Activated CD4-positive, CD25-positive, alpha-beta regulatory T cell treated with anti-CD3 and anti-CD28 coated beads, Interleukin-2, amount 50 U/mL, for 72 hours (primary cell): ENCODE measurements around the gene GAMT.
A peak's percentile ranks its signal among the peaks of the same experiment; 100 is the strongest.

ENCODE experiments used
- DNase-seq: peaks from one replicate; pipeline ENCODE4 v3.0.0; 2021

GAMT gene

DNA sequence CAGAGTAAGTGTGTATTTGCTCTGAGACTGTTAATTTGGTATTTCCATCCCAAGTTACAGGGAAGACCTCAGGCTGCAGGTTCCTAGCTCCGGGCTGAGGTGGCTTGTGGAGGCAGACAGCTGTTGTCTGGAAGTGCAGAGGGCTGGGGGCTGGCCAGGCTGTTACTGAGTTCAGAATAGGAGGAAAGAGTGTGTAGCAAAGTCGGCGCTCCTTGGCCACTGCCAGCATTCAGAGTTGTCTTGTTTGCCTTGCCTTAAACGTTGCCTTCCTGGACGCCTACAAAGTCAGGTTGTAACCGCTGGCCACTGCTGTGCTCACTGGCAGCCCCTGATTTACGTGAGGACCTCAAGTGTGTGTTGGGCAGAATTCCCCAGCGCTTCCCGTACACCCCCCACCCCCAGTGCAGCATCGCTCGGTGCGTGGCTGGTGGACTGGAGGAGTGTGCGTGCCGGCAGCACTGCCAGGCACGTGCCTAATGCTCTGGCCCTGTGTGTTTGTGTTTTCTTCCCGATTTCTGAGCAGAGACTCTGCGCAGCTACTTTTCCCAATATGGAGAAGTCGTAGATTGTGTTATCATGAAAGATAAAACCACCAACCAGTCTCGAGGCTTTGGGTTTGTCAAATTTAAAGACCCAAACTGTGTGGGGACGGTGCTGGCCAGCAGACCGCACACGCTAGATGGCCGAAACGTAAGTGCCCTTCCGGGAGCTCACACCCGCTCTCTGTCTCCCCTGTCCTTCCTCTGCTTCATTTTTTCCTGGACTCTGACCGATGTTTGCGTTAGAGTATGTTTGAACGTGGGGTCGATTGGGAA lies 16.5 kb upstream of the GAMT start:
- no peak for DNase-seq

GRCh38 chr19:1417145-1417544 lies 15.8 kb upstream of the GAMT start:
- DNase-seq = no peak

DNA sequence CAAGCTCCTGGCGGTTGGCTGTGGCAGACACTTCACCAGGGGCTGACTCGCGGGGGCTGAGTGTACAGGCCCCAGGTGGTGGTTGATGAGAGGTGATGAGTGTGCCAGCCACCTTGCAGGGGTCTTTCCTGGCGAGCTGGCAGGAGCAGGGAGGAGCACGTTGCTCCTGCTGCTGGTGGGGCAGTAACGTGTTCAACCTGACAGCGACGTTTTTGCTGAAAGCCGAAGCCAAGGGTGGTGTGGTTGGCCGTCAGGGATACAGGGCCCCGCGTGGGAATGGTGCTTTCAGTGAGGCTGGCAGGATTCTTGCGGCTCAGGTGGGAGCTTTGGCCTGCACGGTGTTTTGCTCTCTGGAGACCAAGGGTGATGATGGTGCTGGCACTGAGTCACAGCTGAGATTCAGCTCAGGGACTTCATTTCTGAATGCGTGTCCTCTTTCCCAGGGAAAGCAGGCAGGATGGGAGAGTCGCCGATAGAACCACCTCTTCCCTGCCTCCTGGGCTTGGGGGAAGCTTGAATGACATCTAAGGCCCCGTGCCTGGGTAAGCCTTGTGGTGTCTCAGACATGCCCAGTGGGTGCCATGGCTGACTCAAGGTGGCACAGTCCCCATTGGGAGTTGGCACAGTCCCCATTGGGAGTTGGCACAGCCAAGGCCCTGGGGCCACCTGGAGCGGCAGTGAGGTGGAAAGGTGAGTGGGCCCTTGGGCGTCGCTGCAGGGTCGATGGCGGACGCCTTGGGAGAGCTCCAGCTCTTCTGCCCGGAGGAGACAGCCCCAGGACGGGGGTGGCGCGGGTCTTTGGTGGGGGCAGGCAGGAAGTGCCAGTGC lies 14.9 kb upstream of the GAMT start:
- DNase-seq = no peak

DNA sequence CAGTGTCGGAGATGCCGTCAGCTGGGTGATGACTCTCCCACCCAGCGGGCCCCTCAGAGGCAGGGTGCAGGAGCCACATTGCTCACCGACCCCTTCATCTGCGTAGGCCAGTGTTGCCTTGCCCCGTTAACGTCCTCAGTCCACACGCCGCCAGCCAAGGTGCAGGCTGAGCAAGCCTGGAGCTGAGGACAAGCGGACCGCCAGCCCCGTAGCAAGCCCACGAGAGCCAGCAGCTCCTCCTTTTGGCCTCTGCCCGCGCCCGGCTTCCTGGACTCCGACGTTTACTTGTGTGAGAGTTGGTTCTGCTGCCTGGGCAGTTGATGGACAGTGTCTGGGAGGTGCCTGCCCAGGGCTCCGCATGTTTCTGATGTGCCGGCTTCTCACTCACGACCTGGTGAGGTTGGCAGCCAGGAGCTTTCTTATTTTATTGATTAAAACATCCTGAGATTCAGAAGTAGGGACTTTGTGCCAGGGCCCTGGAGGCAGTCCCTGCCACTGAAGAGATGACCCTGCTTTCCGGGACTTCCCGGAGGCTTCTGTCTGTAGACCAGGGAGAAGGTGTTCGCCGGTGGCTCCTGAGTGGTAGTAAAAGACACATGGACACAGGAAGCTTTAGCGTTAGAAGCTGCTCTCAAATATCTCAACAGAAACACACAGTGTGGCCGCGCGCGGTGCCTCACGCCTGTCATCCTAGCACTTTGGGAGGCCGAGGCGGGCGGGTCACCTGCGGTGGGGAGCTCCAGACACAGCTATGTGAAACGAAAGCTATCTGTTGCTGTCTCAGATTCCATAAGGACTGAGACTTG lies 11.9 kb upstream of the GAMT start:
- DNase-seq = no peak

GRCh38 chr19:1412323-1412923 lies 11.1 kb upstream of the GAMT start:
- no peak for DNase-seq

DNA sequence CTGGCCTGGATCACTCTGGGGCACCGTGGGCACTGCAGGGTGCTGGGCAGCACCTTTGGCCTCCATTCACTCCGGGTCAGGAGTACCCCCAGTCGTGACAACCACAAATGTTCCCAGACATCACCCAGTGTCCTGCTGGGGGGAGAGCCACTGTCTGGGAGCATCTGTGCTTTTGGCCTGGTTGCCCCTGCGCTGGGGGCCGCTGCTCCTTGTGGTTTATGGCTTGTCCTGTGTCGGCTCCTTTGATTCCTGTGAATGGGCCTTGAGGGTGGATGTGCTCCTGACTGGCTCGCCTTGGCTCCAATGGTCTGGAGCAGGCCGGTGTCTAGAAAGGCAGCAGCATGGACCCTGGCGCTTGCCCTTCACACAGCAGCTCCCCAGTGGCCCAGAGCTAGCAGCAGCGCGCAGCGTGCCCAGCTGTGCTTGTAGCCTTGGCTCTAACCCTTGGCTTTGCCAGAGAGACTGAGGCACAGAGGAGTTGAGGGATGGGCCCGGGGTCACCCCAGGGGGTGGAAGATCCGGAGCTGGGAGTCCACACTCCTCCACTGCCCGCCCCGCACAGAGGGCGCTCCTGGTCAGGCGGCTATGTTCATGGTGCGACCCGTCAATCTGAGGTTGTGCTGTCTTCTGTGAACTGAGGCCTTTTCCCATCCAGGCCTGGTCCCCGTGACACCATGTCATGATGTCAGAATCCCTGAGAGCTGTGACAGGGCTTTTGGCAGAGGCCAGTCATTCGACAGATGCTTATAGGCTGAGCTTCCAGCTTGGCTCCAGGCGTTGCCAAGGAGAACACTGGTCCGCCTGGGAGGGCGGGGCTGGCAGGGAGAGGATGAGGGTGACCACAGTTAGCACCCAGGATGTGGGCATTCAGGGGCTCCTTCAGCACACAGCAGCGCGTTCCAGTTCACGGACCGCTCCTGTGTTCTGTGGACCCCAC lies 10.2 kb upstream of the GAMT start:
- DNase-seq = no peak

GRCh38 chr19:1410789-1411188 lies 9.4 kb upstream of the GAMT start:
- no peak for DNase-seq

GRCh38 chr19:1410136-1410786 lies 8.9 kb upstream of the GAMT start:
- no peak for DNase-seq

DNA sequence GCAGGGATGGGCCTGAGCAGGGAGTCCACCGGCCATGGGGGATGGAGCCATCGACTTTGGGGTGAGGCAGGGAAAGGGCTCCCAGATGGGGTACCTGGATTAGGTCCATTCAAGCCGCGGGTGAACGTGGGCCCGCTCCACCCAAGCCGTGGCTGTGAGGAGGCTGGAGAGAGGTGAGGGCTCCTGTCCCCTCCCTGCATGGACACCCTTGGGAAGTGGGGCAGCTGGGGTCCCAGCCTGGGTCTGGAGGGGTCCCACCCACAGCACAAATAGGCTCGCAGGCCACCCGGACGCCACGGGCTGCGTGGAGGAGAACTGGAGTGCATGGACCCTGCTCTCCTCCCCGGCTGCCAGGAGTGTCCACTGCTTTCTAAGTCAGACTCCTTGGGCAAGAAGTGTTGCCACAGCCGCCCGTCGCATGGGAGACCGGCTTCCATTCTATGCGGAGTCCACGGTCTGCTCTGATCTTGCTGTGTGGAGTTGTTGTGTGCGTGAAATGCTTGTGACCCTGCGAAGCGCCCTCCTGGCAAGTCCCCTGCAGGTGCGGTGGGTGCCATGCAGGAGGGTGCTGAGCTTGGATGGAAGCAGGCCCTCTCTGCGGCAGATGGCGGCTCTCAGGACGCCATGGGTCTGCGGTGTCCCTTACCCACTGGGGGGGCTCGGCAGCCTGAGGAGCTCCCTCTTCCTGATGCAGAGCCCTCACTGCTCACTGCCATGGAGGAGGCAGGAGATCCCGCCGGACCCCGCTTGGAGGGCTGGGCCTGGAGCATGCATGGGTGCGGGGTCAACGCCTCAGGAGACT lies 8.1 kb upstream of the GAMT start:
- DNase-seq = no peak

DNA sequence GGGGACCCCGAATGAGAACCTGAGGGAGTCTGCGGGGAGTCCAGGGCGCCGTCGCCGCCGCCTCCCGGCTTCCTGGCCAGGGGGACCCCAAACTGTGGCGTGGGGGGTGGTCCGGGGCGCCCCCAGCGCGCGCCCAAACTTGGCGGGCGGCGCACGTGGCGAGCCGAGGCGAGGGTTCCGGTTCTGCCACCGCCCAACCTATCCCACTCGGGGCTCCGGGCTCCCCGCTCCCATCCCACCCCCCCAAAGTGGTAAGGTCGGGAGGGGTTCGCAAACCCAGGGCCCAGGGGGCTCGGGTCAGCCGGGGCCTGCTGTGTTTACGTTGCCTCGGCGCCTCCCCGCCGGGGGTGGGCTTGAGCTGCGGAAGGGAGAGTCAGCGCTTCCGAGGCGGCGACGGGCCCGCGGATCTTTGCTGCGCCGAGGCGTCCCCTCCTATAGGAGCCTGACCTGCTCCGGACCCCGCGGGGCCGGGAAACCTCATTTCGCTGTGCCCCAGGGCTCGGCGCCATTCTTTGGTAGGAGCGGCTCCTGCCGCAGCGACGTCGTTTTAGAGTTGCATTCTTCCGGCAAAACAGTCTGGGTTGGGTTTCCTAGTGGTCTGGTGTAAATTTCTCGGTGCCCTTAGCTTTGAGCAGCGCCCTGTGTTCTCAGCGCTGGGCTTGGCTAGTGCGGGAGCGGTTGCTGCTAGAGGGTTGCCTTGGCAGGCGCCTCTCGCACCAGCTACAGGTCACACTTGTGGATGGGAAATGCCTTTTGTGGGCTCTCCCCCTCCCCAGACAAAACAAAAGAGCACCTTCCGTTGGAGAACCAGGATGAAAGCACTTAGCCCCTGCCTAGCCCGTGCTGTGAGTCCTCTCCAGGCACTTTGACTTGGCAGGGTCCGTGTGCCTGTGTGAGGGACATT lies 7.2 kb upstream of the GAMT start:
- DNase-seq = peak; percentile 57

GRCh38 chr19:1407528-1408299 lies 6.4 kb upstream of the GAMT start, which contains the start of gene DAZAP1:
Gene DAZAP1, plus strand, starts transcription at chr19:1407586. Its CDS starts 188 bp downstream, at chr19:1407774.
- DNase-seq = no peak

DNA sequence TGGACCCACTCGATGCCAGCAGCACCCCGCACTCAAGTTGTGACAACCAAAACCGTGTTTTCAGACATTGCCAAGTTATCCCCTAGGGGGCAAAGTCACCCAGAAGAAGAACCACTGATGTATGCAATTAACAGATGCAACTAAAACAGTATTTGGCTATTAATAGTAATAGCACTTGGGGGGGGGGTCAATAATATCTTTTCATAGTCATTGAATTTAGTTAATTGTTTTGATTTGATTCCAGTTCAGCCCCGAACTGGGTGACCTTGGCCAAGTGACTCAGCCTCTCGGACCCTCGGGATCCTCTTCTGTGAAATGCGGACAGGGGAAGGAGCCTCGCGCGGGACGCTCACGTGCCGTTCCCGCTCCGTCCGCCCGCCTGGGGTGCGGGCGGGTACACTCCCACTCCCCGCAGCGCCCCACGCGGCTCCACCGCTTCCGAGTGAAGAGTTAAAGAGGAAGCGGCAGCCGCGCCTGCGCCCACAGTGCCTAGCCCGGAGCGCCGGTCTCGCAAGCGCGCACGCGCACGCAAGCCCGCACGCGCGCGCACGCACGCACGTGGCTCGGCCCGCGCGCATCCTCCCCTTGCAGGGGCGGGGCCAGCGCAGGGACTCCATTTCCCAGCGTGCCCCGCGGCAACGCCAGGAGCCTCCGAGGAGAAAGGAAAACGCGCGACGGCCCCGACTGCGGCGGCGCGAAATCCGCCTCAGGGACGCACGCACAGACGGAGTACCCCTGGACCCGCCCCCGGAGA lies 5.6 kb upstream of the GAMT start:
- DNase-seq = peak; percentile 100

DNA sequence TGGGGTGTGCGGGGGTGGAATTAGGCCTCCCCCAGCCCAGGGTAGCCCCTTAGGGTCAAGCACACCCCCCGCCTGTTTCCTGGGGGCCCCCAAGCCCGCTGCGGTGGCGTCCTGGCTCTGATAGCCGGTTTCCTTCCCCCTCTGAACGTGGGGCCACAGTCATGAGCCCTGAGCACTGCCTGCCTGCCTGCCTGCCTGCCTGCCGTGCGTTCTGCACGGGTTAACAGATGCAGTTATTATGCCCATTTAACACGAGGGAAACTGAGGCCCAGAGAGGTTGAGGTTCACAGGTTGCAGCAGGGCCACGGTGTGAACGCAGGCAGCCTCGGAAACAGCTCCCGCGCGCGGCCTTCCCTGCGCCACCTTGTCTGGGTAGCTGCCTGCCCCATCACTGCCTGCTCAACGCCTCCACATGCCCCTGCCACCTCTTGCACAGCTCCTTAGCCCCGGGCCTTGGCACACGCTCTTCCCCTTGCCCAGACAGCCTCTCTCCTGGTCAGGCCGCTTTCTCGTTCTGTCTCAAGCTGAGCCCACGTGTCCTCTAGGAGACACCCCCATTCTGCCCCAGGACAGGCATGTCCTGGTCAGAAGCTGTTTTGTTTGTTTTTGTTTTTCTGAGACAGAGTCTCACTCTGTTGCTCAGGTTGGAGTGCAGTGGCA lies 1.2 kb upstream of the GAMT start:
- DNase-seq = no peak

DNA sequence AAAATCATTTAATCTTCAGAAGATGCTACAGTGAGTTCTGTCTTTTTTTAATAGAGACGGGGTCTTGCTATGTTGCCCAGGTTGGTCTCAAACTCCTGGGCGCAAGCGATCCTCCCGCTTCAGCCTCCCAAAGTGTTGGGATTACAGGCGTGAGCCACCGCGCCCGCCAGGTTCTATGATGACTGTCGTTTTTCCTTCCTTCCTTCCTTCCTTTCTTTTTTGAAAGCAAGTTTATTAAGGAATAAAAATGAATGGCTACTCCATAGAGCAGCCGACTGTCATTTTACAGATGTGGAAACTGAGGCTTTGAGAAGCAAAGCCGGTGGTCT lies 511 bp upstream of the GAMT start:
- DNase-seq = no peak

DNA sequence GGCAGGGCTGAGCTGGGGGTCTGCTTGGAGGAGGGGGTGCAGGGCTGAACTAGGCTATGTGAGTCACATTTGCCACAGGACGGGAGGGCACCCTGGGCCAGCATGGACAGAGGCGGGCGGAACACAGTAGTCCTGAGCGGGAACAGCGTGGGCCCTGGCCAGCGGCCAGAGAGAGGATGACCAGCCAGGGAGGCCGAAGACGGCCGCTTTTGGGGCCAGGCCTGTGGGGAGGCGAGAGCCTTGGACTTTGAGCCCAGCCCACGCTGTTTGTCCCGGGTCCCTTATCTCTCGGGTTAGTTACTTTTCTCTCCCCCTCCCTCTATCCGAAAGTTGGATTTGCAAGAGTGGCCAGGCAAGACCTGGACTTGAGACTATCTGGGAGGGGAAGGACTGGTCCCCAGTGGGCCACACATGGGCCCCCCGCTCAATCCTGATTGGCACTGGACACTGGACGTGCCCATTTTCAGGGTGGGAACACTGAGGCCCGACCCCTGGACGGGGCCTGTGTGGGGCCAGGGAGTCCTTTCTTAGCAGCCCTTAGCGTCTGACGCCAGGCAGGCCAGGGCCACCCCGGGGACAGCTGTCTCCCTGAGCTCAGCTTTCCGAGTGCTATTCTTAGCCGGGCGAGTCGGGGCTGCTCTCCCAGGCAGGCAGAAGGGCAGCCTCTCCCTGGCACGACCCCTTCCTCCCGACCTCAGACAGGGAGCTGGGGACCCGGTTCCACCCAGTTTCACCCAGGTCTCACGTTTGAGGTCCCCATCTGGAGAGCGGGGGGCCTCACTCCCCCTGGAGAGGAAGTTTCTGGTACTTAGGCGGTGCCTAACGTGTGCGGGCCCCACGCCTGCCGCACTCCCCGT lies 833 bp downstream of the GAMT start:
- DNase-seq = no peak

GRCh38 chr19:1399745-1400144 lies 1.6 kb downstream of the GAMT start:
- DNase-seq = no peak
